Kidney epithelial cell (primary cell): ENCODE results near the gene GABBR2. TPM values are rescaled to one million over a fixed set of nuclear protein-coding genes. Genes with fewer than 3 reads are reported as not detected.
A peak's percentile ranks its signal among the peaks of the same experiment; 100 is the strongest.

Experiments used
- DNase-seq: peaks from one replicate; pipeline ENCODE4 v3.0.0-alpha.2; 2010; ENCODE audit warnings: low read depth
- H3K27me3 ChIP-seq: 2 replicates; pipeline ENCODE4 v1.6.0; 2011; ENCODE audit warnings: low read length; ENCODE audit not compliant: control insufficient read depth, insufficient read depth
- H3K36me3 ChIP-seq: 2 replicates; pipeline ENCODE4 v1.5.1; 2011; ENCODE audit warnings: low read length; ENCODE audit not compliant: control insufficient read depth, insufficient read depth
- H3K4me3 ChIP-seq: 2 replicates; pipeline ENCODE4 v1.5.1; 2011; ENCODE audit warnings: low read depth, mild to moderate bottlenecking, control low read depth, low read length
- CTCF ChIP-seq: IDR thresholded peaks from 2 replicates; pipeline ENCODE4 v1.5.1; 2011; ENCODE audit warnings: mild to moderate bottlenecking, moderate library complexity, low read length, control low read depth, inconsistent platforms; ENCODE audit not compliant: insufficient read depth, poor library complexity, severe bottlenecking
- total RNA-seq: library from RNA; depleted of rRNA; stranded (reverse); fragments of >200 nt; gene quantifications from 2 replicates; pipeline ENCODE4 v1.2.3, GENCODE V29; 2015

Gene GABBR2
- total RNA-seq, 1 donor from 2014 or later = 10.8 TPM

- Histone ChIP-seq H3K27me3 (no peaks in the 10 kb centered on the region), H3K4me3 (no peak overlapping the region), H3K36me3 (no peaks in the 10 kb centered on the region)
- TF ChIP-seq CTCF = no peak
- no peak for DNase-seq
Measured at GRCh38 chr9:98259791-98260190, 448.9 kb downstream of the GABBR2 start.

GRCh38 chr9:98256756-98257155 lies 452.0 kb downstream of the GABBR2 start:
- peak overlapping the region; percentile 96 for H3K4me3 ChIP-seq
- no peak for TF ChIP-seq CTCF
- DNase-seq = no peak
- no peaks in the 10 kb centered on the region for H3K36me3 ChIP-seq
- H3K27me3 ChIP-seq = no peaks in the 10 kb centered on the region

- no peaks in the 10 kb centered on the region for H3K36me3 ChIP-seq
- peak; percentile 61 for DNase-seq
- peak within 1 kb of the TSS; percentile 96 for H3K4me3 ChIP-seq
- TF ChIP-seq CTCF = peak; percentile 18
- H3K27me3 ChIP-seq = no peaks in the 10 kb centered on the region
Measured at GRCh38 chr9:98255578-98256296, 453.0 kb downstream of the GABBR2 start, which contains the start of gene TBC1D2. TBC1D2 (minus strand) TSS chr9:98255649; CDS start chr9:98255541, 108 bp downstream.

GRCh38 chr9:98255061-98255577 lies 453.6 kb downstream of the GABBR2 start:
- Histone ChIP-seq H3K36me3 (no peaks in the 10 kb centered on the region), H3K27me3 (no peaks in the 10 kb centered on the region), H3K4me3 (peak overlapping the region; percentile 96)
- no peak for TF ChIP-seq CTCF
- DNase-seq = no peak

GRCh38 chr9:98254228-98255060 lies 454.3 kb downstream of the GABBR2 start:
- TF ChIP-seq CTCF = no peak
- Histone ChIP-seq H3K4me3 (peak overlapping the region; percentile 96), H3K27me3 (no peaks in the 10 kb centered on the region), H3K36me3 (no peaks in the 10 kb centered on the region)
- DNase-seq = no peak
